SIG-M5 treated with dmso at 0.1 percent for 504 hours (cell line): ENCODE results near the gene SLC7A1.

Source experiments
- DNase-seq: peaks from one replicate; lab custom pipeline; 2025; ENCODE audit not compliant: unreplicated experiment; lab: John Stamatoyannopoulos, UW

SLC7A1 gene

GRCh38 chr13:29562786-29563438, 32.6 kb downstream of the SLC7A1 start:
- DNase-seq = no peak

- DNase-seq = no peak
Measured at GRCh38 chr13:29561918-29562317, 33.6 kb downstream of the SLC7A1 start.

GRCh38 chr13:29556742-29557141, 38.7 kb downstream of the SLC7A1 start:
- DNase-seq = no peak

DNA sequence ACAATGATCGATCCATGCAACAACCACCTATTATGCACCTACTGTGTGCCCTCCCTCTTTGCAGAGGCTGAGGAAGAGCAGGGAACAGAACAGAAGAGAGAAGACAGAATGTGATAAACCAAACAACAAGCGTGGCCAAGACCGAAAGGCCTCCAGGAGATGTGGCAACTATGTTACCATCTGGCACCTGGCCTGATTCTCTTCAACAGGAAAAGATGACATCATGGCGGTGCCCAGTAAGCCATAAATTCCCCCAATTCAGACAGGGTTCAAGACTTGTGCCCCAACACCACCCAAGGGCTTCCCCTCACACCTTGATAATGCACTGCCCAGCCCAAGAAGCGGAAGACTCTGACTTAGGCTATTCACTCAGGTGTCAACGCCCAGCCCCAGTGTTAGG, 44.3 kb downstream of the SLC7A1 start:
- DNase-seq = no peak

DNA sequence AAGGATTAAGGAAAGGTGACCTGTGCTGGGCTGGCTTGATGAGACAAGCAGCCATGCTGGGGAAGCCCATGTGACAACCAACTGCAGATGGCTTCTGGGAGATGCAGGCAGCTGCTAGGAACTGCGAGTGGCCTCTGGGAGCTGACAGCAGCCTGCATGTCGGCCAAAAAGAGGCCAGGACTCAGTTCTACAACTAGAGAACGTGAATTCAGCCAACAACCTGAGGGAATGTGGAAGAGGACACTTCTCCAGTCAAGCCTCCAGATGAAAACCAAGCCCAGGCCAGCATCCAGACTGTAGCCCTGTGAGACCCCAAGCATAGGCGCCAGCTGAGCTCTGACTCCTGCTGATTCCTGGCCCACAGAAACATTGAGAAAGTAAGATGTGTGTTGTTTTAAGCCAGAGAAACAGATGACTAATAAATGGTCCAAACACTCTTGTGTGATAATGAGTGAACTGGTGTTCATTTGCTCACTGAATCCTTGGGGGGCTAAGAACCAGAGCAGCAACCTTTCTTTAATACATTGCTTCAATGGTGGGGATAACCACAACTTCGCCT, 45.0 kb downstream of the SLC7A1 start:
- no peak for DNase-seq

DNA sequence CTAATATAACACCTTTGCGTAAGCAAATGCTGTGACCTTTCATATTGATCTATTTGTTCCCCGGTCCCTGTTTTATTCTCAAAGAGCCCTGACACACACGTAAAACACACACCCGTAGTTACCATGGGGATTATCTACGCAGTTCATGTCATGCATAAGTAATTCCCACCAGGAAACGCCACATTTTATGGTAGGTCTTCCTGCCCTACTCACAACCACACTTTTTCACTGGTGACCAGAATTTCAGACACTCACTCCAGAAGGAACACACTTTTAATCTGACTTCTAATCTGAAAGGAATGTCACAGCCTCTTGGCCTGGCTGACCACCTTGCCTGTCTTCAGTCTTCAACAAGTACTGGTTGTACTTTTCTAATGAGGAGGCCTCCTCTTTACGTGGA, 46.8 kb downstream of the SLC7A1 start:
- no peak for DNase-seq

GRCh38 chr13:29547153-29547552, 48.3 kb downstream of the SLC7A1 start:
- no peak for DNase-seq

- no peak for DNase-seq
Measured at GRCh38 chr13:29546662-29547061, 48.8 kb downstream of the SLC7A1 start.

DNA sequence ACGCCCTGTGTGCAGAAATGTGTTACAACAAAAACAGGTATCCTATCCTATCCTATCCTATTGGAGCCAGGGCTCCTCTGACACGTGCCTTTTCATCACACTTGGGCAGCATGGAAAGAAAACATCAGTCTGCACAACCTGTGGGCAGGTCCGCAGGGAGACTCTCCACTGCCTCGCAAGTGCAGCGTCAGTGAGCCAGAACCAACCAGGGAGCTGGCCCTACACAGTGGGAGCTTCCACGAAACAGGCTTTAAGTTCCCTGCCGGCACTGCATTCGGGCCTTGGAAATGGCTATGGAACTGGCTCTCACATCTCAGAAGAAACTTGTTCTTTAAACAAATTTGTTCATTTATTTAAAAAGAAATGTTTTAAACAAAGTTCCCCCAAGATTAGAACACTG, 49.5 kb downstream of the SLC7A1 start:
- no peak for DNase-seq

DNA sequence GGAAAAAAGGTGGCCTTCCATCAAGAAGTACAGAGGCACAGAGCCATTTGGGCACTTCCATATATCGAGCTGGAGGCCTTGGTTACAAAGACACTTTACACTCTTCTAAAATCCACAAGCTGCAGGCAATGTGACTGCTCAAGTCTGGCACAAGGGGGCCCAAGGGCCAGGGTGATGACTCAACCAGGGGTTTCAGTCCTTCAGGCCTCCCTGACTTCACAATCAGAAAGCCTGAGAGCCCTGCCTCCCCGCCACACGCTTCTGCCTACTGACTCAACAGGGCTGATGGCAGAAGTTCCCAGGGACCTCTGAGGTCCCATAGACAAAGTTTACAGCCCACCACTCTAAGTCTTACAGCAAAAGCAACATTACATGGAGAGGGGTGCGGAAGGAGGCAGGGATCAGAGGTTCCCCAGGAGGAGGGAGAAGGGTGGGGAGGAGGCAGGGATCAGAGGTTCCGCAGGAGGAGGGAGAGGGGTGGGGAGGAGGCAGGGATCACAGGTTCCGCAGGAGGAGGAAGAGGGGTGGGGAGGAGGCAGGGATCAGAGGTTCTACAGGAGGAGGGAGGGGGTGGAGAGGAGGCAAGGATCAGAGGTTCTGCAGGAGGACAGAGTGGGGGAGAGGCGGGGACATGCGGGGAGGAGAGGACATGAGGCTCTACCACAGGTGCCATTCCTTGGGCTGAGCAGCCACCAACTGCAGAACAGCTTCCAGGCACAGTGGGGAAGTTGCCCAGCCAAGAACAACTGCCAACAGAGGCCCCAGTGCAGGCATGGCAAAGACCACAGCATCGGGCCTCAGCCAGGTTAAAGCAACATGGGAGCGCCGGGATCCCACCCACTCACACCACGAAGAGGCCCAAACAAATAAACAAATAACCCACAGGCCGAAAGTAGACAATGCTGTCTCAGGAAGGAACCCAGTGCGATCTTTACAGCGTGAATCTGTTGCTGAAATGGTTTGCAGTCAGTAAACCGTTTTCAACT, 52.0 kb downstream of the SLC7A1 start:
- DNase-seq = peak; percentile 74

GRCh38 chr13:29542381-29542780, 53.1 kb downstream of the SLC7A1 start:
- no peak for DNase-seq

GRCh38 chr13:29541400-29541799, 54.1 kb downstream of the SLC7A1 start:
- DNase-seq = no peak

DNA sequence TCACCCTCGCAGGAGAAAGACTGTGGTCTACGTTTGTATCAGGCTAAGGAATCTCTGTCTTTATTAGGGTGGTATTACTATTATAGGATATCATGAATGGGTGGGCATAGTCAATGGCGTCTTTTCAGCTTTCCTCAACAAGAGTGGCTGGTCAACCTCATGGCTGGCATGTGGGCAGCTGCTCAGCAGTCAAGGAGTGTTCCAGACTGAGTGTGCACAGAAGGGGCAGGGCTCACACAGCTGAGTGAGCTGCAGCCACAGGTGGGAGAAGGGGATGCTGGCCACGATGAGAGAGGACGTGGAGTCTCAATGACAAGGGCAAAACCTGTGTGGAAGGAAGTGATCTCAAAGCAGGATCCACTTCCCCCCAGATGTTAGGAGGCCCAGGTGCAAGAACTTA, 54.7 kb downstream of the SLC7A1 start:
- DNase-seq = no peak

DNA sequence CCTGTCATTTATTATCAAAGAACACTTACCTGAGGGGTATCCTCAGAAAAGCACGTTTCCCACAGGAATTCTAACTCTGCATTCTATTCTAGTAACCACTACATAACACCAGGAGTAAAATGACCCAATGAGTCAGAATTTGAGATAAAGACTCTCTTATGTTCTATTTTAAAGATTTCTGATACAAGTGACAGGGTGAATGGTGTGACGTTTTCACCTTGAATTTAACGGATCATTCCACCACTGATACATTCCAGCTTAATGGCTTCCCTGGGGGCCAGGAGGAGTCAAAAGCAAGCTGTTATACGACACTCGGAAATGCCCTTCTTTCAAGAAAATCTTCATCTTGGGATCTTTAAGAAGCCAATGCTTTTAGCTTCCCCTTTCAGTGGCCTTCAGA, 55.2 kb downstream of the SLC7A1 start:
- DNase-seq = no peak

- peak; percentile 6 for DNase-seq
Measured at GRCh38 chr13:29539856-29540255, 55.6 kb downstream of the SLC7A1 start.

DNA sequence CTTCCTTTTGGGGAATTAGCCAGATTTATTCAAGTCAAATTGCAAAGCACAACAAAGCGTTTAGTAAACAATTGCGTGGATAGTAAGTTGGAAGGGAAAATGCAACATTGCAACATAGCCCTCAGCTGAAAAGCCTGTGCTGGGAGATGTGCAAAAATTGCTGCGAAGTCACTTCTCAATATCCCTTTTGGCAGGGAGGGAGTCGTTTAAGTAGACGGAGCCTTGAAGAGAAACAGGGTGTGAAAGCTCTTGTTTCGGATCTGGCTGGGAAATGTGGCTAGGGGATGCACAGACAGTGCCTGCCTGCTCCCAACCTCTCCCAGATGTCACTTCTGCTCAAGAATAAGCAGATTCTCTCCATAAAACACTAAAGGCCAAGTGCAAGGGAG, 56.8 kb downstream of the SLC7A1 start:
- no peak for DNase-seq

DNA sequence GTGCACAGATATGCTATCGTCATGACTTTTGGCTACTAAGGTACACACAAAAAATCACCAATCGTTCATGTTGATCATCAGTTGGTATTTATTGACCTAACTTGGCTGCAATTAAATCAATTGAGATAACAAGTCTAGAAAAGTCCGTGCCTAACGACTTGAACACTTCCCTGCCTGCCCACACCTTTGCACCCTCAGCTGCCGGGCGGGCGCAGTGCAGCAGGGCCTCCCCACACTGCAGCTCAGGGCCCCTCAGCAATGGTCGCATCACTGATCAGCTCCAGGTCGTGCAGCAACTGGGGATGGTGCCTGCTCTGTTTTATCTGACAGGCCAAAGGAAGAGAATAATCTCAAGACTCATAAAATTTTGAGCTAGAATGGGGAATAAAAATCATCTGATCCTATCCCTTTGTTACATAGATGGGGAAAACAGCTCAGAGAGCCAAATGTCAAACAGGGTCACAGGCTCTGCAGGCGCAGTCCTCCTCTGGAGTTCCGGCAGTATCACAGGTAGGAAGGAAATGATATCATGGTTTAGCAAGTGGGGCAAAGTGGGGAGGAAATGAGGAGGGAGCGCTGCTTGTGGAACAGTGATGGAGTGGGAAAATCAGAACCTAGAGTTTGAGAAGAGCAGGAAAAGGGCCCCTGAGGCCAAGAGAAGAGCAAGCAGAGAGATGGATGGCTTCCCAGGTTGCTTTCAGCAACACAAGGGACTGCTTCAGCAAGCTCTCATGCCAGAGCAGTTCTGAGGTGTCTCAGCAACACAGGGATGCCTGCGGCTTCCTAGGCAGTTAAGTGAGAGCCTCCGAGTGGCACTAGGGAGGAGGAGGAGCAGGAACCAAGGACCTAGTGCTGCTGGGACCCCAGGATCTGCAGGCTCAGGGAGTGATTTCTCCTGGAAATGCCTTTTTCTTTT, 57.5 kb downstream of the SLC7A1 start:
- no peak for DNase-seq

- no peak for DNase-seq
Measured at GRCh38 chr13:29536853-29537252, 58.6 kb downstream of the SLC7A1 start.

DNA sequence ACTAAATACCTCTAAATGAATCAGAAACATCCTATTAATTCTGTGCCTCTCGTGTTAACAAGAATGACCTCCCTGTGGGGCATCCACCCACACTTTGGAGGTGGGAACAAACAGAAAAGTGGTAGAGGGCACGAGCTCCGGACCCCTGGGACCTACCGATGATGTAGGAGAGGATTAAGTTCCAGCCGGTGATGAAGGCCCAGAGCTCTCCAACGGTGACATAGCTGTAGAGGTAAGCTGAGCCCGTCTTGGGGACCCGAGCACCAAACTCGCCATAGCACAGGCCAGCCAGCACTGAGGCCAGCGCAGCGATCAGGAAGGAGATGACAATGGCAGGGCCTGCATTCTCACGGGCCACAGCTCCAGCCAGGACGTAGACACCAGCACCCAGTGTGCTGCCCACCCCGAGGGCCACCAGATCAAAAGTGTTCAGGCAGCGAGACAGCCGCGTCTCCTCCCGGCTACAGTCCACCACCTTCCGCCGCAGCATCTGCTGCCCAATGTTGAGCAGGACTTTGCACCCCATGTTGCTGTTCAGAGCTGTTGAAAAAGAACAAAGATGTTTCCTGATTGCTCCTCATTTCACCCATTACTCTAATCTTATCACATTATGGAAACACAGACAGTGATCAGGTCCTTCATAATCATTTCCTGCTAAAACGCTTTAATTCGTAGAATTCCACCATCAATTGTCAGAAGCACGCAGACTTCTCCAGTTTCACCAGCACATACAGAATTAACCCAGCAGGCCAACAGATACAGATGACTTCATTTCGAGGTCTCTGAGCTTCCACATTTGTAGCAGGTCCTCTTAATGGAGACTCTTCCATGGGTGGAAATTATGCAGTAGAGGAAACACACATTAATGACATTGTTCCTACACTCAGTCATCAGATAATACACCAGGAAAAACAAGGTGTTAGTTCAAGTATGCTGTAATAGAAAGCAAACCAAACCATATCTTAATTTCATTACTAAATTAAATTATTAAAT, 59.5 kb downstream of the SLC7A1 start:
- no peak for DNase-seq

DNA sequence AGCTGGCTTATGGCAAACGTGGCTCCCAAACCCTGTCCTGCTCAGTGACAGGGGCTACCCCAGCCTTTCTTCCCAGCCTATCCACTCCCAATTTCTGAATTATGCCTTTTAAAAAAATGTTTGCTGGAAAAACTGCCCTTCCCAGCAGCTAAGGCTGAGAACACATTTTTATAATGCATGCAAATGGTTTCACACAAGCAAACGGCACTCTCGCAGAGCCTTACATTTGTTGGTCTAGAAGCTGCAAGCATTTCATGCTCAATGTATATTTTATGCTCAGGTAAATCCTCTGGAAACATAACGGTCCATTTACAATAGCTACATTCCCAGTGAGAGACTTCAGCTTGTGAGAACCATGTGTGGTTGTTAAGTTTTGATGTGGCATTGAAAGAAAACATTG, 61.4 kb downstream of the SLC7A1 start:
- DNase-seq = no peak
